ENCODE data around the gene HESX1.

DNA sequence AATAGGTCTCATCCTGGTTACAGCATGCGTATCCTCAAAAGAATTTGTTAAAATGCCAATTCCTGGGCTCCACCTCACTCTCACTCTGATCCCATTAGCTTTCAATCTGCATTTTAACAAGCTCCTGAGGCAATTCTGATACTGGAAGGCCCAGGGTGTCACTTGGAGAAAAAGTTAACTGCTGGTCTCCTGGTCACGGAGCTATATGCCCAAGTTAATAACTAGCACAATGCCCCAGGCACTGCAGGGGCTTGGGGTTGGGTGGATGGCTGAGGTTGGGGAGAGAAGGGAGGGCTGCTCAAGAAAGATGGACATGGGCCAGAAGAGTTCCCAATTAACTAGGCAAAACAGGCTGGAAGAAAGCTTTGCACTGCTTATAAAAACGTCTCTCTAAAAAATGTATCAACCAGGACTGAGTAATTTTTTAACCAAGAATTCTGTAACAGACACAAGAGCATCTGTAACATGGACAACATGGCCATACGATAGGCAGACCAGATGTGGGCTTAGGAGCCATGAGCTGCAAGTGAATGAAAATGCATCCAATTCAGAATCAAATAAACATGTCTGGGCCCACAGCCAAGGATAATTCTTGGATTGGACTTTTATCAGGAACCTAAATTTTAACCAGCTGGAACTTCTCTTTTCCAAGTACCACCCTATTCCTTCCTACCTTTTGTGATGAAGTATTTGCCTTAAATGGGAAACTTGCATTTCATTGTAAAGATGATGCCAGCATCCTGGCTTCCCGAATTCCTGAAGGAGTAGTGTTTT lies 38.8 kb downstream of the HESX1 start:
- TF ChIP-seq, protein P1, sequence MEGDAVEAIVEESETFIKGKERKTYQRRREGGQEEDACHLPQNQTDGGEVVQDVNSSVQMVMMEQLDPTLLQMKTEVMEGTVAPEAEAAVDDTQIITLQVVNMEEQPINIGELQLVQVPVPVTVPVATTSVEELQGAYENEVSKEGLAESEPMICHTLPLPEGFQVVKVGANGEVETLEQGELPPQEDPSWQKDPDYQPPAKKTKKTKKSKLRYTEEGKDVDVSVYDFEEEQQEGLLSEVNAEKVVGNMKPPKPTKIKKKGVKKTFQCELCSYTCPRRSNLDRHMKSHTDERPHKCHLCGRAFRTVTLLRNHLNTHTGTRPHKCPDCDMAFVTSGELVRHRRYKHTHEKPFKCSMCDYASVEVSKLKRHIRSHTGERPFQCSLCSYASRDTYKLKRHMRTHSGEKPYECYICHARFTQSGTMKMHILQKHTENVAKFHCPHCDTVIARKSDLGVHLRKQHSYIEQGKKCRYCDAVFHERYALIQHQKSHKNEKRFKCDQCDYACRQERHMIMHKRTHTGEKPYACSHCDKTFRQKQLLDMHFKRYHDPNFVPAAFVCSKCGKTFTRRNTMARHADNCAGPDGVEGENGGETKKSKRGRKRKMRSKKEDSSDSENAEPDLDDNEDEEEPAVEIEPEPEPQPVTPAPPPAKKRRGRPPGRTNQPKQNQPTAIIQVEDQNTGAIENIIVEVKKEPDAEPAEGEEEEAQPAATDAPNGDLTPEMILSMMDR (IDR thresholded peaks at IDR 0.05): no peak
- TF ChIP-seq EP300 (IDR thresholded peaks at IDR 0.05): no peak

Data from ovary (tissue), 3 donors.